ENCODE results near the gene KCNG1. TPM values are rescaled to one million over a fixed set of nuclear protein-coding genes. Genes with fewer than 3 reads are reported as not detected.
A peak's percentile ranks its signal among the peaks of the same experiment; 100 is the strongest.

The KCNG1 gene
- total and polyA plus RNA-seq, 8 donors: 0.98 to 4.0 (median 2.1) TPM

- H3K36me3 ChIP-seq: peaks cover 0 to 14% (median 0%) of the 10 kb centered on the region in 3 donors
- no peak for TF ChIP-seq CTCF (IDR thresholded peaks at IDR 0.05)
- intact Hi-C loops (cut with DNase I): no loop called here
- H3K4me3 ChIP-seq: peak within 1 kb of the TSS; percentile 89 to 99 (median 94)
- no peaks in the 10 kb centered on the region for H3K27me3 ChIP-seq
- peak within 1 kb of the TSS; percentile 83 to 93 (median 88) for H3K27ac ChIP-seq
- ATAC-seq: peak; percentile 91 to 97 (median 92)
- peak; percentile 81 to 89 (median 86) for DNase-seq
- H3K4me1 ChIP-seq: peaks cover 7 to 31% (median 22%) of the 10 kb centered on the region in 3 donors
- H3K9me3 ChIP-seq: no peaks in the 10 kb centered on the region
- WGBS, 2 donors: 0% methylated on average over 52 of the region's 52 CpGs
- no peak for FAIRE-seq
These were observed 64.9 kb downstream of the KCNG1 start, which contains the start of gene DPM1 for GRCh38 chr20:50957798-50958614. TSS of gene DPM1 (minus strand) at chr20:50958532. CDS start at chr20:50958523, 9 bp downstream.

GRCh38 chr20:50957276-50957675 lies 65.6 kb downstream of the KCNG1 start:
- Histone ChIP-seq H3K36me3 (peaks cover 0 to 14% (median 0%) of the 10 kb centered on the region in 3 donors), H3K27ac (peak overlapping the region in 3 of 4 donors; percentile 83 to 88 (median 87)), H3K27me3 (no peaks in the 10 kb centered on the region), H3K4me1 (peaks cover 7 to 31% (median 22%) of the 10 kb centered on the region in 3 donors), H3K4me3 (peak overlapping the region; percentile 89 to 99 (median 94)), H3K9me3 (no peaks in the 10 kb centered on the region)
- no peak for TF ChIP-seq CTCF (IDR thresholded peaks at IDR 0.05)
- FAIRE-seq (no peak), ATAC-seq (no peak), DNase-seq (no peak)
- intact Hi-C loops (cut with DNase I): no loop called here
- 3 to 5% methylated on average over 7 of the region's 7 CpGs for WGBS, 2 donors

GRCh38 chr20:50953821-50954220 lies 69.1 kb downstream of the KCNG1 start:
- H3K36me3 ChIP-seq: peaks cover 0 to 31% (median 11%) of the 10 kb centered on the region in 3 donors
- no peak overlapping the region for H3K4me3 ChIP-seq
- no peak for DNase-seq
- no peak for ATAC-seq
- H3K9me3 ChIP-seq: no peaks in the 10 kb centered on the region
- no peak for TF ChIP-seq CTCF (IDR thresholded peaks at IDR 0.05)
- no peaks in the 10 kb centered on the region for H3K27me3 ChIP-seq
- H3K27ac ChIP-seq: no peak overlapping the region
- FAIRE-seq: no peak
- H3K4me1 ChIP-seq: peaks cover 7 to 17% (median 11%) of the 10 kb centered on the region in 3 donors
- intact Hi-C loops (cut with DNase I): no loop called here

Other genes starting within 250 kb of the KCNG1 start
- gene BCAS4, start 228.0 kb downstream of the KCNG1 start, total RNA-seq: 1 to 10 TPM in 5 of 6 donors, under 1 TPM in 1; 0.85 to 1.9 (median 1.7) TPM
- gene BCAS4, start 228.0 kb downstream of the KCNG1 start, polyA plus RNA-seq: 1 to 10 TPM; 2.0 to 4.8 TPM
- 10 to 100 TPM; 18.7 to 33.8 (median 20.5) TPM for gene ADNP, start 91.7 kb downstream of the KCNG1 start, total RNA-seq
- gene ADNP, start 91.7 kb downstream of the KCNG1 start, polyA plus RNA-seq: 10 to 100 TPM; 17.8 to 21.5 TPM
- gene DPM1, start 64.6 kb downstream of the KCNG1 start, total RNA-seq: 10 to 100 TPM; 16.1 to 24.0 (median 17.8) TPM
- gene DPM1, start 64.6 kb downstream of the KCNG1 start, polyA plus RNA-seq: 10 to 100 TPM; 13.6 to 34.8 TPM
- gene MOCS3, start 64.3 kb downstream of the KCNG1 start, total RNA-seq: 1 to 10 TPM; 1.3 to 2.3 (median 1.8) TPM
- 1 to 10 TPM in 1 of 2 donors, under 1 TPM in 1; 0.72 to 1.9 TPM for gene MOCS3, start 64.3 kb downstream of the KCNG1 start, polyA plus RNA-seq

All from pancreas (tissue), 10 donors.